Upper lobe of left lung (tissue), 4 donors: Measurements from ENCODE around the gene KERA.

Experiments
- POLR2A ChIP-seq, 4 donors: fragments of 450-650 bp; IDR thresholded peaks; one replicate each; pipeline ENCODE4 v1.5.1; 2016 to 2017; ENCODE audit warnings: antibody characterized with exemption in 4 of 4, mild to moderate bottlenecking in 2 of 4
- TF ChIP-seq, protein P1 (sequence below), 6 experiments: fragments of 450-650 bp in 4 of 6; fragments of 200-600 bp in 2 of 6; sonication (generic) in 2 of 6; IDR thresholded peaks; one replicate each; pipeline ENCODE4 v1.5.1; 2016 to 2019; ENCODE audit warnings: antibody characterized with exemption in 6 of 6

DNA sequence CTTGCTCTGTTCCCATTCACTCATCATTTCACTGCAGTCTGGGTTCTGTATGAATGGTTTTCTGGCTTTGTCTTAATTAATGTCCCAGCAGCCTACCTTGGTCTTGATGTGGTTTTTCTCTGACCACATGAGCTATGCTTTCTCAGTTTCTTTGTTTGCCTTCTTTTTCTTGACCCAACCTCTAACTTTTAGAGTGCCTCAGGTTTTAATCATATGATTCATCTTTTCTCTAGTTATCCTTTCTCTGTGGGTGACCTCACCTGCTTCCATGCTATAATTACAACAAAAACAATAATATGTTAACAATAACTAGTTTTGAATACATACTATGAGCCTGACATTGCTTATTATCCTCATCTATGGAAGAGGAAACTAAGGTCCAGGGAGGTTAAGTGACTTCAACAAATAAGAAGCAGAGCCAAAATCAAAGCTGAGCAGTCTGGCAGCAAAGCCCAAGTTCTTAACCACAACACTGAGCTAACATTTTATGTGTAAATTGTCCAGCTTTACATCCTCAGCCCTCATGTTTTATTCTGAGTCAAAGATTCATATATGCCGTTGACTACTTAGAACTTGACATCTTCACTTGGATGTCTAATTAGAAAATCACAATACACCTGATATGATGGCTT is 48.4 kb downstream of the KERA start:
- TF ChIP-seq POLR2A (IDR thresholded peaks at IDR 0.05) = no peak
- TF ChIP-seq, protein P1, sequence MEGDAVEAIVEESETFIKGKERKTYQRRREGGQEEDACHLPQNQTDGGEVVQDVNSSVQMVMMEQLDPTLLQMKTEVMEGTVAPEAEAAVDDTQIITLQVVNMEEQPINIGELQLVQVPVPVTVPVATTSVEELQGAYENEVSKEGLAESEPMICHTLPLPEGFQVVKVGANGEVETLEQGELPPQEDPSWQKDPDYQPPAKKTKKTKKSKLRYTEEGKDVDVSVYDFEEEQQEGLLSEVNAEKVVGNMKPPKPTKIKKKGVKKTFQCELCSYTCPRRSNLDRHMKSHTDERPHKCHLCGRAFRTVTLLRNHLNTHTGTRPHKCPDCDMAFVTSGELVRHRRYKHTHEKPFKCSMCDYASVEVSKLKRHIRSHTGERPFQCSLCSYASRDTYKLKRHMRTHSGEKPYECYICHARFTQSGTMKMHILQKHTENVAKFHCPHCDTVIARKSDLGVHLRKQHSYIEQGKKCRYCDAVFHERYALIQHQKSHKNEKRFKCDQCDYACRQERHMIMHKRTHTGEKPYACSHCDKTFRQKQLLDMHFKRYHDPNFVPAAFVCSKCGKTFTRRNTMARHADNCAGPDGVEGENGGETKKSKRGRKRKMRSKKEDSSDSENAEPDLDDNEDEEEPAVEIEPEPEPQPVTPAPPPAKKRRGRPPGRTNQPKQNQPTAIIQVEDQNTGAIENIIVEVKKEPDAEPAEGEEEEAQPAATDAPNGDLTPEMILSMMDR (IDR thresholded peaks at IDR 0.05) = no peak
